Measurements from ENCODE around the gene POU6F2.

DNA sequence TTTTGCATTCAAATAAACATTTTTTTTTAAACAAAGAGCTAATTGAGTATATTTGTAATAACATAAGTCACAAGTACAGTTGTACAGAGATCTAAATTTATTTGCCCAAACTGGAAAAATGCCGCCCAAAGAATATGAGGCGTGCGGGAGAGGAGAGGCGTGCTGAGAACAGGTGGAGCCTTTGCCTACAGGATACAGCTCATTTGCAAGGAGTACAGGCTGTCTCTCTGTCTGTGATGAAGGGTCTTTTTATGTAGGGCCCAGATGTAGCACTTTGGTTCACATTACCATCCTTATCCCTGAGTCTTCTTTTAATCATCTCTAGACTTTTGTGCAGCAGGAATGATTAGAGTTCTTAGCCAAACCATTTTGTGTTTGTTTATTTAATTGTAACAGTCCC is 58.2 kb downstream of the POU6F2 start:
- no peak for TF ChIP-seq CTCF (conservative IDR thresholded peaks at IDR 0.05; ENCODE audit: low read depth, low read length)
- no peak for TF ChIP-seq EZH2 (IDR thresholded peaks at IDR 0.05; ENCODE audit: borderline replicate concordance, low read depth, low read length, poor library complexity, severe bottlenecking)

All from A673 (cell line).